Stomach (tissue), 9 donors: ENCODE data around the gene KSR2. TPM values are rescaled to one million over a fixed set of nuclear protein-coding genes. Genes with fewer than 3 reads are reported as not detected.

Source experiments
- DNase-seq, 2 donors: peaks; one replicate each; pipeline versions ENCODE4 v3.0.0 to v3.0.0-alpha.2; 2013 to 2019
- H3K27ac ChIP-seq, 5 donors: fragments of 200-600 bp in 4 of 5; sonication (generic) in 4 of 5; one replicate each; pipeline ENCODE4 v1.5.1; 2013 to 2019; ENCODE audit warnings: mild to moderate bottlenecking in 1 of 5, moderate library complexity in 1 of 5
- H3K27me3 ChIP-seq, 3 donors: fragments of 200-600 bp; sonication (generic); one replicate each; pipeline ENCODE4 v1.5.1; 2017 to 2019; ENCODE audit warnings: mixed run types in 1 of 3
- H3K36me3 ChIP-seq, 4 donors: fragments of 200-600 bp; sonication (generic); 1 replicate in 3 of 4; 2 replicates in 1 of 4; pipeline ENCODE4 v1.5.1; 2016 to 2019
- H3K4me1 ChIP-seq, 4 donors: fragments of 200-600 bp; sonication (generic); one replicate each; pipeline ENCODE4 v1.5.1; 2016 to 2019
- H3K4me3 ChIP-seq, 4 donors: fragments of 200-600 bp; sonication (generic) in 3 of 4; one replicate each; pipeline ENCODE4 v1.5.1; 2016 to 2019; ENCODE audit warnings: mild to moderate bottlenecking in 1 of 4
- H3K9me3 ChIP-seq, 4 donors: fragments of 200-600 bp; sonication (generic); one replicate each; pipeline ENCODE4 v1.5.1; 2016 to 2019
- EP300 ChIP-seq: sonication (generic); formaldehyde crosslinking; IDR thresholded peaks from one replicate; pipeline ENCODE4 v1.6.1; 2017; ENCODE audit warnings: antibody characterized with exemption
- POLR2A ChIP-seq, 4 donors: fragments of 450-650 bp; IDR thresholded peaks; one replicate each; pipeline ENCODE4 v1.6.1; 2016; ENCODE audit warnings: antibody characterized with exemption in 4 of 4, control low read depth in 2 of 4, mild to moderate bottlenecking in 1 of 4, moderate library complexity in 1 of 4
- POLR2AphosphoS5 ChIP-seq, 3 donors: sonication (generic); formaldehyde crosslinking; IDR thresholded peaks; one replicate each; pipeline ENCODE4 v1.6.1; 2016; ENCODE audit warnings: antibody characterized with exemption in 3 of 3
- WGBS, 5 donors: extraction: QIAGEN DNeasy Blood & Tissue Kit in 3 of 5; methylation state at CpG; one replicate each; pipeline versions ENCODE4 v1.1.5 to v1.1.7; 2013 to 2018; 5-methylcytosine and 5-hydroxymethylcytosine counted together
- intact Hi-C: fragments of 100-400 bp; cut with DNase I; formaldehyde crosslinking; loops from one replicate; pipeline ENCODE4 v1.15.1; 2023; ENCODE audit warnings: low total_unique reads
- polyA plus RNA-seq, 3 donors: library from polyadenylated mRNA; stranded (reverse); fragments of 200-250 nt; gene quantifications; one replicate each; pipeline ENCODE4 v1.2.3, GENCODE V29; 2013
- total RNA-seq, 5 donors: library from RNA; depleted of rRNA; stranded (reverse); fragments of >200 nt; gene quantifications; one replicate each; pipeline versions ENCODE4 v1.1.0 to v1.2.3, GENCODE V29; 2014 to 2016
- TF ChIP-seq, protein P1 (sequence below), 7 experiments: fragments of 450-650 bp in 4 of 7; fragments of 200-600 bp in 3 of 7; sonication (generic) in 3 of 7; IDR thresholded peaks; one replicate each; pipeline ENCODE4 v1.5.1; 2016 to 2019; ENCODE audit warnings: antibody characterized with exemption in 7 of 7, control low read depth in 2 of 7, mild to moderate bottlenecking in 1 of 7
- donor health status: healthy with polysubstance abuse.
- donor health status: Bipolar disorder and iron deficiency.
- donor health status: healthy.

The KSR2 gene
- total and polyA plus RNA-seq, 8 donors = 0.03 to 1.4 (median 0.26) TPM; not detected in 2

DNA sequence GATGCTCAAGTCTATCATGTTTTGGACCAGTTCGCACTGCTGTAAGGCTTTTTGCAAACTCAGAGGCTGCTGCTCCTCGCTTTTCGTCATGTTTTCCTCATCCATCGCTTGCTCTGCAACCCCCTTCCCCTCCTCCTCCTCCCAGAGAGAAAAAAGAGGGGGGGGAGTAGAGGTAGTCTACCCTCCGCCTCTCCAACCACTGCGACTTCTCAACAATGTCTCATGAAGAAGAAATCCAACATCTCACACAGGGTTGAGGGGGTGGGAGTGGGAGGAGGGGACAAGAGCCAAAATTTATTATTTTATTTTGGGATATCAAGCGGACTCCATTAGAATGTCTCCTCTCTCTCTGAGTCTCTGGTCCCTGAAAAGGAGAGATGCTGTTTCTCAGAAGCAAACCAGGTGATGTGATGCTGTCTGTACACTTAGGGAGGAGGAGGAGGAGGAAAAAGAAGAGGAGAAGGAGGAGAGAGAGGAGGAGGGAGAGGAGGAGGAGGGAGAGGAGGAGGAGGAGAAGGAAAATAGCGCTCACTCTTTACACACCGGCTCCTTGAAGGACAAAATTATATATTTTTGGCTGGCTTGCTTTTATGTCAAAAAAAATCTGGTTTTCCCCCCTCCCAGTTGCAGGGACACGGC, 520 bp downstream of the KSR2 start:
- peaks cover 0 to 19% (median 13%) of the 10 kb centered on the region in 4 donors for H3K4me1 ChIP-seq
- peaks cover 0 to 57% (median 25%) of the 10 kb centered on the region in 3 donors for H3K27me3 ChIP-seq
- peak overlapping the region; percentile 46 to 64 (median 52) for H3K4me3 ChIP-seq
- no peak for DNase-seq
- TF ChIP-seq EP300 = no peak
- TF ChIP-seq POLR2A (IDR thresholded peaks at IDR 0.05) = no peak
- TF ChIP-seq, protein P1, sequence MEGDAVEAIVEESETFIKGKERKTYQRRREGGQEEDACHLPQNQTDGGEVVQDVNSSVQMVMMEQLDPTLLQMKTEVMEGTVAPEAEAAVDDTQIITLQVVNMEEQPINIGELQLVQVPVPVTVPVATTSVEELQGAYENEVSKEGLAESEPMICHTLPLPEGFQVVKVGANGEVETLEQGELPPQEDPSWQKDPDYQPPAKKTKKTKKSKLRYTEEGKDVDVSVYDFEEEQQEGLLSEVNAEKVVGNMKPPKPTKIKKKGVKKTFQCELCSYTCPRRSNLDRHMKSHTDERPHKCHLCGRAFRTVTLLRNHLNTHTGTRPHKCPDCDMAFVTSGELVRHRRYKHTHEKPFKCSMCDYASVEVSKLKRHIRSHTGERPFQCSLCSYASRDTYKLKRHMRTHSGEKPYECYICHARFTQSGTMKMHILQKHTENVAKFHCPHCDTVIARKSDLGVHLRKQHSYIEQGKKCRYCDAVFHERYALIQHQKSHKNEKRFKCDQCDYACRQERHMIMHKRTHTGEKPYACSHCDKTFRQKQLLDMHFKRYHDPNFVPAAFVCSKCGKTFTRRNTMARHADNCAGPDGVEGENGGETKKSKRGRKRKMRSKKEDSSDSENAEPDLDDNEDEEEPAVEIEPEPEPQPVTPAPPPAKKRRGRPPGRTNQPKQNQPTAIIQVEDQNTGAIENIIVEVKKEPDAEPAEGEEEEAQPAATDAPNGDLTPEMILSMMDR (IDR thresholded peaks at IDR 0.05) = no peak
- no peak for TF ChIP-seq POLR2AphosphoS5 (IDR thresholded peaks at IDR 0.05)
- WGBS, 5 donors = 4 to 8% (median 6%) methylated on average over 10 of the region's 10 CpGs
- peak overlapping the region; percentile 65 to 83 (median 77) for H3K27ac ChIP-seq
- intact Hi-C loops = no loop called here
- no peaks in the 10 kb centered on the region for H3K36me3 ChIP-seq
- H3K9me3 ChIP-seq = peaks cover 0 to 16% (median 13%) of the 10 kb centered on the region in 4 donors

DNA sequence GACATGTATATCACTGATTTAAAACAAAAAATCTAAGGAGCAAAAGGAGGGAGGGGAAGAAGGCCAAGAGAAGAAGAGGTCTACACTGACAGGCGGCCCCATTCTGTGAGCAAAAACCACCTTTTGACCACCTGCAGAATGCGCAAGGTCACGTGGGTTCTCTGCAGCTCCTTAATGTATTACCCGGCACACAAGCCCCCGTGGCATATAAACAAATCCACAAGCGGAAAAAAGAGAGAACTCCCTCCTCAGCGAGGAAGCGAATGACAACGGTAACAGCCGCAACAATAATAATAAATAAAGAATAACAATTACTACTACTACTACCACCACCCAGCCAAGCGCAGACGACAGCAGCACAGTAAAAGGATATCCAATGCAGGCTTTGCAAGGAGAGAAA, 1.3 kb downstream of the KSR2 start:
- 27 to 40% (median 32%) methylated on average over 12 of the region's 12 CpGs for WGBS, 5 donors
- intact Hi-C loops = no loop called here
- Histone ChIP-seq H3K4me3 (no peak overlapping the region), H3K27me3 (peaks cover 0 to 57% (median 25%) of the 10 kb centered on the region in 3 donors), H3K27ac (no peak overlapping the region), H3K36me3 (no peaks in the 10 kb centered on the region), H3K4me1 (peaks cover 0 to 19% (median 13%) of the 10 kb centered on the region in 4 donors), H3K9me3 (peaks cover 0 to 16% (median 13%) of the 10 kb centered on the region in 4 donors)
- DNase-seq = no peak
- TF ChIP-seq EP300 (no peak), POLR2AphosphoS5 (IDR thresholded peaks at IDR 0.05) (no peak), POLR2A (IDR thresholded peaks at IDR 0.05) (no peak)
- TF ChIP-seq, protein P1 (IDR thresholded peaks at IDR 0.05) = no peak

DNA sequence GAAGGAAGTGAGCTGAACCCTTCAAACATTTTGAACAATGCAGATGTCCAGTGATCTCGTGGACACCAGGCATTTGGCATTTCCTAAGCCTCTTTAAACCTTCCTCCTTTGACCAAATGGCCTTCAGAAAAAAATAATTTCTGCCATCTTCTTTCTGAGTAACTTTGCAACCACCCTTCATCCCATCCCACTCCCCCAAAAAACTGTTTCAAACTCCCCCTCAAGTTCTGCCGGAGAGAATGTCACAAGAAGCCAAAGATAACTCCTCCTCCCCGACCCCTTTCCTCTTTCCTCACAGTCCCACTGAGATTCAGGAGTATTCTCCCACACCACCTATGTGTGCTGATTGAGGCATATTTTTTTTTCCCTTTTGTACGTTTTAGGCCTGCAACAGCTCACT, 1.7 kb downstream of the KSR2 start:
- TF ChIP-seq POLR2AphosphoS5 (IDR thresholded peaks at IDR 0.05) = no peak
- no peak for TF ChIP-seq POLR2A (IDR thresholded peaks at IDR 0.05)
- no peak for TF ChIP-seq EP300
- TF ChIP-seq, protein P1 (IDR thresholded peaks at IDR 0.05) = no peak
- H3K27ac ChIP-seq = no peak overlapping the region
- intact Hi-C loops = no loop called here
- H3K27me3 ChIP-seq = peaks cover 0 to 57% (median 25%) of the 10 kb centered on the region in 3 donors
- peaks cover 0 to 19% (median 13%) of the 10 kb centered on the region in 4 donors for H3K4me1 ChIP-seq
- WGBS, 5 donors = 38 to 55% (median 50%) methylated on average over 4 of the region's 4 CpGs
- H3K9me3 ChIP-seq = peaks cover 0 to 16% (median 11%) of the 10 kb centered on the region in 4 donors
- H3K36me3 ChIP-seq = no peaks in the 10 kb centered on the region
- no peak for DNase-seq
- no peak overlapping the region for H3K4me3 ChIP-seq

DNA sequence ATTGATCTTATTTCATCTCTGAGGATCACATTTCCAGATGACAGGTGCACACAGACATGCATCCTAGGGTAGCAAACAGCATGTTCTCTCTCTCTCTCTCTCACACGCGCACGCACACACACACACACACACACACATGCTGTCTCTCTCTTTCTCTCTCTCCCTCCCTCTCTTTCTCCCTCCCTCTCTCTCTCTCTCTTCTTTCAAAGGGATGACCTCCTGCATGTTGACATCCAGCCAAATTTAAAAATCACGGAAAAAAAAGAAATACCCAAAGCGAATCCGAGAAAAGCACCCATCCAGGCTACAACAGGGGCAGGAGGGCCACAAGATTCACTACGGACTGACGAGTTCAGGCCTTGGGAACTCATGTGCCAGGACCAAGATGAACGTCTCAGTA, 2.3 kb downstream of the KSR2 start:
- H3K4me3 ChIP-seq = no peak overlapping the region
- no peak for DNase-seq
- intact Hi-C loops = no loop called here
- H3K27me3 ChIP-seq = peaks cover 0 to 57% (median 25%) of the 10 kb centered on the region in 3 donors
- TF ChIP-seq POLR2AphosphoS5 (IDR thresholded peaks at IDR 0.05) (no peak), EP300 (no peak), POLR2A (IDR thresholded peaks at IDR 0.05) (no peak)
- TF ChIP-seq, protein P1 (IDR thresholded peaks at IDR 0.05) = no peak
- H3K4me1 ChIP-seq = peaks cover 0 to 19% (median 13%) of the 10 kb centered on the region in 4 donors
- WGBS, 5 donors = 51 to 61% (median 58%) methylated on average over 9 of the region's 9 CpGs
- no peak overlapping the region for H3K27ac ChIP-seq
- H3K36me3 ChIP-seq = no peaks in the 10 kb centered on the region
- H3K9me3 ChIP-seq = peaks cover 0 to 11% (median 6%) of the 10 kb centered on the region in 4 donors
